NCI-H2171 (cell line): Measurements from ENCODE around the gene RPS6KA2.
"Not testable (repeated sequence)": the region's sequence is repeated elsewhere in the genome, so short reads cannot be mapped to it uniquely, and the experiment has no call there.

ENCODE experiments used
- DNase-seq: peaks from one replicate; lab custom pipeline; 2025; lab: John Stamatoyannopoulos, UW

The RPS6KA2 gene

GRCh38 chr6:166370489-166370888 lies 256.6 kb downstream of the RPS6KA2 start:
- DNase-seq: no peak

- no peak for DNase-seq
Observed at GRCh38 chr6:166369782-166370181, 257.3 kb downstream of the RPS6KA2 start.

GRCh38 chr6:166366921-166367320 lies 260.1 kb downstream of the RPS6KA2 start:
- DNase-seq: no peak

- DNase-seq: no peak
Observed at GRCh38 chr6:166365806-166366205, 261.2 kb downstream of the RPS6KA2 start.

GRCh38 chr6:166365221-166365620 lies 261.8 kb downstream of the RPS6KA2 start:
- DNase-seq: no peak

- no peak for DNase-seq
Observed at GRCh38 chr6:166364456-166364855, 262.6 kb downstream of the RPS6KA2 start.

GRCh38 chr6:166362427-166362826 lies 264.6 kb downstream of the RPS6KA2 start:
- DNase-seq: not testable (repeated sequence)

GRCh38 chr6:166361077-166361429 lies 266.0 kb downstream of the RPS6KA2 start:
- DNase-seq: no peak

GRCh38 chr6:166360243-166361076 lies 266.6 kb downstream of the RPS6KA2 start:
- no peak for DNase-seq
